Ishikawa (cell line): Measurements from ENCODE around the gene ECM2.

Experiments
- CEBPB ChIP-seq: IDR thresholded peaks from 2 replicates; pipeline ENCODE4 v1.6.1; 2012
- CREB1 ChIP-seq: IDR thresholded peaks from 2 replicates; pipeline ENCODE4 v1.6.1; 2012; ENCODE audit warnings: low read depth
- EGR1 ChIP-seq: IDR thresholded peaks from 2 replicates; pipeline ENCODE4 v1.6.1; 2012
- EP300 ChIP-seq: IDR thresholded peaks from 2 replicates; pipeline ENCODE4 v1.6.1; 2012; ENCODE audit warnings: borderline replicate concordance
- FOXM1 ChIP-seq: IDR thresholded peaks from 2 replicates; pipeline ENCODE4 v1.6.1; 2012; ENCODE audit warnings: low read depth, borderline replicate concordance
- NFIC ChIP-seq: IDR thresholded peaks from 2 replicates; pipeline ENCODE4 v1.6.1; 2012
- RAD21 ChIP-seq: IDR thresholded peaks from 2 replicates; pipeline ENCODE4 v1.6.1; 2012; ENCODE audit warnings: low read depth
- TAF1 ChIP-seq: IDR thresholded peaks from 2 replicates; pipeline ENCODE4 v1.6.1; 2012; ENCODE audit warnings: low read depth, mild to moderate bottlenecking
- TCF12 ChIP-seq: IDR thresholded peaks from 2 replicates; pipeline ENCODE4 v1.6.1; 2012; ENCODE audit warnings: low read depth
- TEAD4 ChIP-seq: IDR thresholded peaks from 2 replicates; pipeline ENCODE4 v1.6.1; 2012
- YY1 ChIP-seq: IDR thresholded peaks from 2 replicates; pipeline ENCODE4 v1.6.1; 2012; ENCODE audit warnings: low read depth
- ZBTB7A ChIP-seq: IDR thresholded peaks from 2 replicates; pipeline ENCODE4 v1.6.1; 2012; ENCODE audit warnings: low read depth
- TF ChIP-seq, protein P1 (sequence below): IDR thresholded peaks from 2 replicates; pipeline ENCODE4 v1.6.1; 2012; ENCODE audit warnings: low read depth, mild to moderate bottlenecking
- TF ChIP-seq, protein P2 (sequence below): IDR thresholded peaks from 2 replicates; pipeline ENCODE4 v1.6.1; 2012
- TF ChIP-seq, protein P3 (sequence below): IDR thresholded peaks from 2 replicates; pipeline ENCODE4 v1.6.1; 2012

Gene ECM2

DNA sequence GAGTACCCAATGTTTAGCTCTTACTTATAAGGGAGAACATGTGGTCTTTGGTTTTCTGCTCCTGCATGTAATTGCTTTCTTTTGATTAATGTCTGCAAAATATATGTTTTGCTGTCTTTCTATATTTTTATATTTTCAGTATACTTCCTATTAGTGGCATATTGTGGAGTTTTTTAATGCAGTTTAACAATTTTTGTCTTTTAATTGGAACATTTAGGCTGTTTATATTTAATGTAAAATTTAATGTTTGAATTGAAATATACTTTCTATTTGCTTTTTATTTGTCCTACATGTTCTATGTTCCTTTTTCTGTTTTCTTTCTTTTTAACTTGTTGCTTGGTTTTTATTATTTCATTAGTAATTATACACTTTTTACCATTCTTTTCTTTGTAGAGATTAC, 4.9 kb downstream of the ECM2 start:
- TF ChIP-seq NFIC: no peak
- TF ChIP-seq CREB1: no peak
- no peak for TF ChIP-seq EGR1
- TF ChIP-seq EP300: no peak
- no peak for TF ChIP-seq TEAD4
- TF ChIP-seq ZBTB7A: no peak
- TF ChIP-seq, protein P1, sequence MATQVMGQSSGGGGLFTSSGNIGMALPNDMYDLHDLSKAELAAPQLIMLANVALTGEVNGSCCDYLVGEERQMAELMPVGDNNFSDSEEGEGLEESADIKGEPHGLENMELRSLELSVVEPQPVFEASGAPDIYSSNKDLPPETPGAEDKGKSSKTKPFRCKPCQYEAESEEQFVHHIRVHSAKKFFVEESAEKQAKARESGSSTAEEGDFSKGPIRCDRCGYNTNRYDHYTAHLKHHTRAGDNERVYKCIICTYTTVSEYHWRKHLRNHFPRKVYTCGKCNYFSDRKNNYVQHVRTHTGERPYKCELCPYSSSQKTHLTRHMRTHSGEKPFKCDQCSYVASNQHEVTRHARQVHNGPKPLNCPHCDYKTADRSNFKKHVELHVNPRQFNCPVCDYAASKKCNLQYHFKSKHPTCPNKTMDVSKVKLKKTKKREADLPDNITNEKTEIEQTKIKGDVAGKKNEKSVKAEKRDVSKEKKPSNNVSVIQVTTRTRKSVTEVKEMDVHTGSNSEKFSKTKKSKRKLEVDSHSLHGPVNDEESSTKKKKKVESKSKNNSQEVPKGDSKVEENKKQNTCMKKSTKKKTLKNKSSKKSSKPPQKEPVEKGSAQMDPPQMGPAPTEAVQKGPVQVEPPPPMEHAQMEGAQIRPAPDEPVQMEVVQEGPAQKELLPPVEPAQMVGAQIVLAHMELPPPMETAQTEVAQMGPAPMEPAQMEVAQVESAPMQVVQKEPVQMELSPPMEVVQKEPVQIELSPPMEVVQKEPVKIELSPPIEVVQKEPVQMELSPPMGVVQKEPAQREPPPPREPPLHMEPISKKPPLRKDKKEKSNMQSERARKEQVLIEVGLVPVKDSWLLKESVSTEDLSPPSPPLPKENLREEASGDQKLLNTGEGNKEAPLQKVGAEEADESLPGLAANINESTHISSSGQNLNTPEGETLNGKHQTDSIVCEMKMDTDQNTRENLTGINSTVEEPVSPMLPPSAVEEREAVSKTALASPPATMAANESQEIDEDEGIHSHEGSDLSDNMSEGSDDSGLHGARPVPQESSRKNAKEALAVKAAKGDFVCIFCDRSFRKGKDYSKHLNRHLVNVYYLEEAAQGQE: no peak
- TF ChIP-seq RAD21: no peak

DNA sequence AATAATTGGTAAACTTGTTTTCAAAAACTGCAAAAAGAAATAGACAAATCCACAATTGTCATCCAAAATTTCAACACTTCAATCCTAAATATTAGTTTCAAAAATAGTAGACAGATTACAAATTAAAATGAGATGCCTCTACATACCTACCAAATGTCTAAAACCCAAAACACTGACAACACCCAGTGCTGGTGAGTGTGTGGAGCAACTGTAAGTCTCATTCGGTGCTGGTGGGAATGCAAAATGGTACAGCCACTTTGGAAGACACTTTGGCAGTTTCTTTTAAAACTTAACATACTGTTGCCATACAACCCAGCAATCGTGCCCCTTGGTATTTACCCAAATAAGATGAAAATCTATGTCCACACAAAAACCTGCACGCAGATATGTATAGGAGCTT, 6.7 kb downstream of the ECM2 start:
- TF ChIP-seq FOXM1 (no peak), TEAD4 (no peak), CEBPB (no peak), NFIC (no peak), YY1 (no peak), RAD21 (no peak), TCF12 (no peak), EP300 (no peak), CREB1 (no peak), TAF1 (no peak), ZBTB7A (no peak)
- TF ChIP-seq, protein P1: no peak
- TF ChIP-seq, protein P2, sequence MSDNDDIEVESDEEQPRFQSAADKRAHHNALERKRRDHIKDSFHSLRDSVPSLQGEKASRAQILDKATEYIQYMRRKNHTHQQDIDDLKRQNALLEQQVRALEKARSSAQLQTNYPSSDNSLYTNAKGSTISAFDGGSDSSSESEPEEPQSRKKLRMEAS: no peak
- TF ChIP-seq, protein P3, sequence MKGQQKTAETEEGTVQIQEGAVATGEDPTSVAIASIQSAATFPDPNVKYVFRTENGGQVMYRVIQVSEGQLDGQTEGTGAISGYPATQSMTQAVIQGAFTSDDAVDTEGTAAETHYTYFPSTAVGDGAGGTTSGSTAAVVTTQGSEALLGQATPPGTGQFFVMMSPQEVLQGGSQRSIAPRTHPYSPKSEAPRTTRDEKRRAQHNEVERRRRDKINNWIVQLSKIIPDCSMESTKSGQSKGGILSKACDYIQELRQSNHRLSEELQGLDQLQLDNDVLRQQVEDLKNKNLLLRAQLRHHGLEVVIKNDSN: no peak

DNA sequence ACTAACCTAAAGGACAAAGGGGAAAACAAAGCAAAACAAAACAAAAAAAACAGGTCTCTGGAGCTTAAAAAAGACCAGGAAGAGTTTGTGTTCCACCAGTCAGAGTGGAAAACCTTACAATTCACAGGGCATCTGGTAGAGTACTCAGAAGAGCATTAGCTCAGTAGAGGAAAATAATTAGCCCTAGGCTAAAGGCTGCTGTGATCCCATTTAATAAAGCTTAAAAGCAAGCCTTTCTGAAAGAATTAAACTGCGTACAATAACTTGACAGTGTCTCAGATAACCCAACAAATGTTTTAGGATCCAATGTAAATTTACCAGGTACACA, 7.3 kb downstream of the ECM2 start:
- no peak for TF ChIP-seq TAF1
- no peak for TF ChIP-seq ZBTB7A
- no peak for TF ChIP-seq YY1
- TF ChIP-seq RAD21: no peak
- TF ChIP-seq, protein P2: no peak
- no peak for TF ChIP-seq TCF12
- TF ChIP-seq, protein P3: no peak
- TF ChIP-seq FOXM1: no peak
- TF ChIP-seq, protein P1: no peak
- no peak for TF ChIP-seq CREB1
- no peak for TF ChIP-seq CEBPB
- no peak for TF ChIP-seq EP300
- TF ChIP-seq NFIC: no peak
- TF ChIP-seq TEAD4: no peak
- TF ChIP-seq EGR1: no peak

DNA sequence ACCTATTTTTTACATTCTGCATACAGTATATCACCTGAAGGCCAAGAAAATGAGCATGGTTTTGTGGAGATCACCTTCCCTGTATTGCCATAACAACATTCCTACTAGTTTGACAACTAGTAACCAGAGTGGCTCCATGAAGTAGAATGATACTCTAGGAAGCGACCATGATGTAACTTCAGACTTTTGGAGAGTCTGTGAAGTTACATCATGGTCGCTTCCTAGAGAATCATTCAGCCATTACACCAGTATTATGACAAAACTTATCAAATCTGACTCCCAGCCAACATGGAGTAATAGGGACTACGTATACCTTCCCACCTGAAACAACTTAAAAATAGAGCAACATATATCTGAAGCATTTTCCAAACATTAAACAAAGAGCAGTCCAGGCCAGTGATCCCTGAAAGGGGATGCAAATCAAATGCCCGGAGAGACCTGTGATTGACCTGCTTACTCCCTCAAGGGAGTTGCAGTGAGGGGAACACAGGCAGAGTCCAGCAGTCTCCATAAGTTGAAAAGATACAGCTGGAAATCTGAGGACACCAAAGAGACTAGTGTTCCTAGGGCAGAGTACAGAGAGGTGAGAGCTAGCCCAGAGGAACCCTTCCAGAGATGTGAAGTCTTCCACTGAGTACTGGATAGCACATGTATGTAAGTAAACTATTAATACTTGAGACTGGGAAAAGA, 7.8 kb downstream of the ECM2 start:
- TF ChIP-seq, protein P3: no peak
- no peak for TF ChIP-seq EGR1
- no peak for TF ChIP-seq ZBTB7A
- no peak for TF ChIP-seq FOXM1
- no peak for TF ChIP-seq YY1
- TF ChIP-seq CREB1: no peak
- TF ChIP-seq, protein P1: no peak
